ENCODE measurements around the gene PACRGL.
"Not testable (repeated sequence)": the region's sequence is repeated elsewhere in the genome, so short reads cannot be mapped to it uniquely, and the experiment has no call there.

PACRGL gene

GRCh38 chr4:20724915-20725314 lies 24.7 kb downstream of the PACRGL start:
- no peak for DNase-seq

- DNase-seq: no peak
These were observed 35.7 kb downstream of the PACRGL start for GRCh38 chr4:20735931-20736330.

GRCh38 chr4:20746000-20746399 lies 45.7 kb downstream of the PACRGL start:
- DNase-seq: not testable (repeated sequence)

GRCh38 chr4:20752641-20753040 lies 52.4 kb downstream of the PACRGL start:
- DNase-seq: no peak

DNA sequence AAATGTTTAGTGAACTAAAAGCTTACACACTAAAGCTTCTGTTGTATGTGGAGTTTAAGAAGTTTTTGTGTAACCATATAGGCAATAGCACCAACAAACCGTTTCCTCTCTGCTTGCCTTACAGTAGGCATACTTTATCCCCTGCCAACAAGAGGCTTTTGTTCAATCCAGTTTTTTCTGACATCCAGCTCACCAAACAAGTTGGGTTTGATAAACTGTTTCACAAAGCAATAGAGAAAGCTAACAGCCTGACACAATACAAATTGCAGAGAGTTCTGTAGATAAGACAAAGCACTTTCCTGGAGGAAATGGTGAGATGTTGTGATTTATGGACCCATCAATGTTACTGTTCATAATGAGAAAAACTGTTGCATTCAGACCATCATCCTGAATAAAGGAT lies 53.8 kb downstream of the PACRGL start:
- DNase-seq: no peak

DNA sequence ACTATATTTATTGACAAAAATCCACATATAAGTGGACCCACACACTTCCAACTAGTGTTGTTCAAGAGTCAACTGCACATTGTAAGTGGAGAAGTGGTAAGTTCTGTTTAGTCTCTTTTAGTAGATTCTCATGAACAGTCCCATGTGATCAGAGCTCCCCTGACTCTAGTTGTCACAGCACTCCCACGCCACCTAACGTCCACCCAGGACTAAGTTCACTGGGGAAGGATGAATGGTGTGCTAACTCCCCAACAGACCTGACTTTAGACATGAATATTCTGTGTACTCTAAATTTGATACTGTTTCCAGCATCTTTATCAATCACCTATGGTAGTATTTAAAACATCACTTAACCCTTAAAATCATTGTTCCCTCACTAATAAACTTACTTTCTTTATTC lies 59.8 kb downstream of the PACRGL start:
- DNase-seq: no peak

DNA sequence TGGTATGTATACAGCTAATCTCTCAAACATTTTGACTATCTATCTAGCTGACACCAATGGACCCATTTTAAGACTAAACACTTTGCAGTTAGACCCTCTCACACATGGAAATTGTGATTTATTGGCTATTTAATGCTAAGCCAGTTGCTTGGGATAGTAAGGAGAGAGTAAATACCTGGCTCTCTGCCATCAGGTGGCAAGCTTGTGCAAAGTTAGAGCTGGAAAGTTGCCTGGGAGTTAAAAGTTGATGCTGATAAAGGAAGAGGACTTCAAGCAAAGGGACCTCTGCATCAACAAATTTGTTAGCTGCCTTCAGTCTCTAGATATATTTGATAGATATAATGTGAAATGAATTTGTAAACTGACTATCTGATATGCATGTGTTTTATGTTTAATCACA lies 61.1 kb downstream of the PACRGL start:
- no peak for DNase-seq

DNA sequence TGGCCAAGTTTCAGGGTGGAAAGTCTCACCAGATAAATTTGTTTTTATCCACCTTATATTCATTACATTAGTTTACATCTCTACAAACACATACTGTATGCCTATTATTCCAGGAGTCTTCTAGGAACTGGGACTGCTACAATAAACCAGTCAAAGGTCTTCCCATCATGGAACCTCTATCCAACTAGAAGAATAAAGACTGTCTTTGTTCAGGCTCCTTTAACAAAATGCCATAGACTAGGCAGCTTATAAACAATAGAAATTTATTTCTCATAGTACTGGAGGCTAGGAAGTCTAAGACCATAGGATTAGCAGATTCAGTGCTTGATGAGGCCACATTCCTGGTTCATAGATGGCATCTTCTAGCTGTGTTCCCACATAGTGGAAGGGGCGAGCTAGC lies 61.6 kb downstream of the PACRGL start:
- DNase-seq: no peak

DNA sequence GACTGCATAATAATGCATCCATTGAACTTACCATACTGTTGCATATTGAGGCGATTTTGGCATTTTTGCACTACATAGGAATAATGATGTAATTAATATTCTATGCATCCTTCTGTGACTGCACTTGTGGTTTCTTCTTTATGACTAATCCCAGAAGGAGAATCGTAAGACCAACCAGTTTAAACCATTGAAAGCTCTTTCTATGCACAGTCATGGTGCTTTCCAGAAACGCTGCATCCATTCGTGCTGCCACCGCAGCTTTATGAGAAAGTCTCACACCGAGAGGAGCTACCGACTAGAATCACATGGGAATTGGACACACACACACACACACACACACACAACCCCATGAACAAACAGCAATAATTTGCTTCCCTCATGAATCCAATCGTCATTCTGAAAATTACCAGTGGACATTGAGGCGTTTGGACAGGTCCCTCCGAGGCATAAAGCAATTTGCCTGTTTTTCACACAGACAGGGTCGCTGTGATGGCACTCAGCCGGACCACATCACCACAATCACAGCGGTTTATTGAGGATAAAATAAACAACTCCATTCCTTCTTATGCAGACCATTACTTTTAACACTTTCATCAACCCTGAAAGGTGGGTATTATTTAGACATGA lies 64.2 kb downstream of the PACRGL start:
- no peak for DNase-seq

GRCh38 chr4:20773144-20773997 lies 73.1 kb downstream of the PACRGL start:
- no peak for DNase-seq

GRCh38 chr4:20778896-20779295 lies 78.6 kb downstream of the PACRGL start:
- DNase-seq: no peak

DNA sequence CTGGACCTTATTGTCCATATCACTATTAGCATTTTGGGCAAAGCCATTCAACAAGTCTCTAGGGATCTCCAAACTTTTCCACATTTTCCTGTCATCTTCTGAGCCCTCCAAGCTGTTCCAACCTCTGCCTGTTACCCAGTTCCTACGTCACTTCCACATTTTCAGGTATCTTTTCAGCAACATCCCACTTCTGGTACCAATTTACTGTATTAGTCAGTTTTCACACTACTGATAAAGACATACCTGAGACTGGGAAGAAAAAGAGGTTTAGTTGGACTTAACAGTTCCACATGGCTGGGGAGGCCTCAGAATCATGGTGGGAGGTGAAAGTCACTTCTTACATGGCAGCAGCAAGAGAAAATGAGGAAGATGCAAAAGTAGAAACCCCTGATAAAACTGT lies 82.9 kb downstream of the PACRGL start:
- not testable (repeated sequence) for DNase-seq

DNA sequence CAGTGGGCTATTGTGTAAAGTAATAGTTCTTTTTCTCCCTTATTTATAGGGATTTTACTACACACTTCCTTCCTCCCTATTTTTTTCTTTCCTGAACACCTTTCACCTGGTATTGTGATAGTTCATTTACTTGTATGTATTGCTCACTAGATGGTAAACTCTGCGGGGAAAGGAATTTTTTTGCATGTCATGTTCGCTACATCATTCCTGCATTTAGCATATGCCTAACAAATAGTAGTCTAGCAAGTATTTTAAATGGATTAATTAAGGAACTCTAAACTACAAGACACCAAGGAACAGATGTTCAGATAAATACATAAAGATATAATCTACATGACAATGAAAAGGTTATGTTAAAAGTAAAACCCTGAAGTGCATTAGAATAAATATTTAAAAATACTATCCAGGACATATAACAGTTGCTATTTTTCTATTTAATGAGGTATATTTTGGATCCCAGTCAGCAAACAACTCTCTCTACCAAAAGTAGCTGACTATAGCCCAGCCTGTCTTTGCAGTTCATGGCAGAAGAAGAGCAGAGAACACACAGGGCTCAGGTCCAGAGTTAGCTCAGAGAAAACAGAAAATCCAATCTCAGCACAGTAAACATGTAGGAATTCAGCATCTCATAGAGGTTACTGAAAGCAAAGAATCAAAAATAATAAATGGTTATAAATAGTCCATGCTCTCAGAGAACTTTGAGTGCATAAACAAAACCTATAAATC lies 87.8 kb downstream of the PACRGL start:
- DNase-seq: no peak

Data from stimulated activated CD4-positive, alpha-beta T cell treated with anti-CD3 and anti-CD28 coated beads, Interleukin-4, amount 100 ng/mL, for 4 hours (primary cell).